Measurements from ENCODE around the gene MAP3K7. TPM values are rescaled to one million over a fixed set of nuclear protein-coding genes. Genes with fewer than 3 reads are reported as not detected.

The MAP3K7 gene
- total RNA-seq, 1 donor from 2014 or later, result 20.7 TPM

DNA sequence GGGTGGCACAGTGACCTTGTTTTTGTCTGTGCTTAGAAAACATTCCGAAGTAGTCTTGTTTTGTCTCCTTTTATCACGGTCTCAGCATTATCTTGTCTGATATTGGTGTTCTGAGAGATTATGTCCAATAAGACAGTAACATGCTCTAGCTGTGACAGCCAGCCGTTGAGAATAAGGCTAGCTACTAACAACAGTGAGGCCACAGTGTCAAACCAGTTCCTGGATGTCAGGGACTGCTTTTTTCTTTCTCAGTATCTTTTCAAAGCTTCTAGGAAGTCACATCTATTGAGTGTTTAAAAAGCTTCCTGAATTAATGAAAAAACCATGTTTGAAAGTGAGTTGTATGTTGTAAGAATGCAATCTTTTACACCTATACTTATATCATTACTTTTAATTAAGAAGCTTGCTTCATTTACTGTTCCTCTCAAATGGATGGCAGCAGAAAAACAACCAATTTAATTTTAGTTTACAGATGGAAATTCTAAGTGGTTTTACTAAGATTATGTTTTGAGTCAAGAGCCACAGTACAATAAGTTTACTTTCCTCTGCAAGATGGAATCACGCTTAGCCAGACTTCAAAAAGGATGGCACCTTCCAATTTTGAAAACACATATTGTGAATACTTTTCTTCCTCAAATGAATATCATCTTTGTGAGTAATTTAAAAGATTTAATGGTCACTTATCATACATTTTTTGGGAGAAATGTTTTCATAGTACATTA is 53.1 kb downstream of the MAP3K7 start:
- no peak for DNase-seq (ENCODE audit: low spot score)

DNA sequence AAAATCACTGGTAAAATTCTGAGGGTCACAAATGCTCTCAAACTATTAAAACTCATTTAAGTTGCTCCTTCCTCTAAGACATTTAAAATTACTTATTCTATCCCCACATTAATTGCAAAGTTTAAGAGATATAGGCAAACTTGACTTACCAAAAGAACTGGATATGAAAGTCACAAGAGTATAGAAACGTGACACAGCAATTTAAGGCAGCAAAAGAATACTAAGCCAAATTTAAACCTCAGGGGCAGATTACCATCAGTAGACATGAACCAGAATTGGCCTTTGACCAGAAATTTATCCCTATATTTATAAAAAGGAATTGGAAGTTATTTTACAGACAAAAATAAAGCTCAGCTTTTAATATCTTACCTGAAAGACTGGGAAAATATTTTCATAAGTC is 56.0 kb downstream of the MAP3K7 start:
- no peak for DNase-seq (ENCODE audit: low spot score)

DNA sequence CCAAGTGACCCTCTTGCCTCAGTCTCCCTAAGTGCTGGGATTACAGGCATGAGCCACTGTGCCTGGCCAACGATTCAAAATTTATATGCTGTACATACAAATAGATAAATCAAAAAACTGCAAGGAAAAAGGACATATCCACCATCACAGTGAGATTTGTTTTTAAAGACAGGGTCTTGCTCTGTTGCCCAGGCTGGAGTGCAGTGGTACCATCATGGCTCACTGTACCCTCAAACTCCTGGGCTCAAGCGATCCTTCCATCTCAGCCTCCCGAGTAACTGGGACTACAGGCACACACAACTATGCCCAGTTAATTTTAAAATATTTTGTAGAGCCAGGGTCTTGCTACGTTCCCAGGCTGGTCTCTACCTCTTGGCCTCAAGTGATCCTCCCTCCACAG is 61.5 kb downstream of the MAP3K7 start:
- DNase-seq (ENCODE audit: low spot score), result no peak

DNA sequence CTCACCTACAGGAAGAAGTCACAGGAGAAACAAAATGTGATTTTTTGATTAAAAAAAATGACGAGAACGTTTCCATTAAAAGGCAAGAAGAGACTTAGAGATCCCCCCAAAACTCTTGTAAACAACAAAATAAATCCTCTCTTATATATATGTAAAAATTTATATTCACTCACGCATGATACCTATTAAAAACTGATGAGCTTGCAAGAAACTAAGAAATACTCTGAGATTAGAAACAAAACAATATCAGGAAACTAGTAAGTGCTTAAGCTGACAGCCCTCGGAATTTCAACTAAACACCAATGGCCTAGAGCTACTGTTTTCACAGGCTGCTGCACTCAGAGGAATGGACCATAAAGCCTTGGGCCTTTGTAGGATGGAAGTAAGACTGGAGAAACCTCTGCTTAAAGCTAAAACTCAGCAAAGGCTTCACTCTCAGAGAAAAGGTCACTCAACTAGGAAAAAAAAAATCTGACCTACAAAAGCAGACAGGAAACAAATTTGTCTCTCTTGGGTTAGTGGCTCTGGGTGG is 63.0 kb downstream of the MAP3K7 start:
- DNase-seq (ENCODE audit: low spot score), result no peak

DNA sequence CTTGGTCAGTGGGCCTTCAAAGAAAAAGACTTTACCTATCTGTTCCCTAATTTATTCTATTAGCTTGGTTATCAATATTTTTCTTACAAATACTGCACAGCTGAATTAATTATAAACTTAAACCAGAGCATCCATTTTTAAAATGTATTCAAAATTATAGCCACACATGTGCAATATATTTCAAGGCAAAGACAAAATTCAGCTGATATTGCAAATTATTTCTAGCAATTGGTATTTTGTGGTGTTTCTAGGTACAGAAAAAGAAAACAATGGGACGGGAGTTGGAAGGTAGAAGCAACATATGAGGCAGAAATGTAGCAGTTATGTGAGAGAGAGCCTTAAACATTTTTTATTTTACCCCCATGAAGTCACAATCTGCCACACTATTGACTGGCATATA is 64.9 kb downstream of the MAP3K7 start:
- no peak for DNase-seq (ENCODE audit: low spot score)

DNA sequence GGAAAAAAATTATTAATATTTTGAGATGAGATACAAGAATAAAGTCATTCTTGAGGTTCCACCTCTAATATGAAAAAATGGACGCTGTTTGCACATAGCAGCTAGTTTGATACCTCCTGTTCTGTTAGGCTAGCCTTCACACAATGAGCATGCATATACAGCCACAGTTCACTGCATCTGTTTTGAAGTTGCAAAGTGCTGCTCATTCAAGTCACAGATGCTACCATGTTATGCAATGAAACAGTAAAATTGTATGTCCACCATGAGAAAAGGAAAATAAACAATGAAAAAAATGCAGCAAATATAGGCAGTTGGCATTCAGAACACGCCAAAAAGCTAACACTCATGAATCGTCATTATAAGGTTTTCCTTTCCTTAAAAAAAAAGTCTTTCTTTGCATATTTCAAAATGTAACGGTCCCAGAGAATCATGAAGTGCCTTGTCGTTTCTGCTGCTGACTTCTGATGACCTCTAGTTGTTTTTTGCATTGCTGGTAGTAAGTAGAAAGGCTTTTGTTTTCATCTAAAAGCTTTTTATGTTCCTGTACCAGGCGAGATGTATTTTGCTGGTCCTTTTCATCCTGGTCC is 70.7 kb downstream of the MAP3K7 start:
- no peak for DNase-seq (ENCODE audit: low spot score)

DNA sequence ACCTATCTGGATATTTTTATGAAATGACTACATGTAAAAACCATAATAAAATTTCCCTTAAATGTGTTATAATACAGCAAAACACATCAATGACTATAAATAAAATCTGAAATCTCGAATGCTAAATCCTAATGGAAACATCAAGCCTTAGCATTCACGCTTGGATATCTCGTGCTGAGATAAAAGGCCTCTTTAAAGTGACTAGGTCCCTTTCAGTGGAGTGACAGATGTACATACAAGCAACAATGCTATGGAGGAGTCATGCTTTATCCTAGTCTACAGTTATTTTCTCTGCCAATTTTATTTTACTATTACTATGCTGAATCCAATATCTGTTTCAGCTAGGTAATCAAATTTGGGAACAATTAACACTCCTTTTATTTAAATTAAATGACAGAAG is 72.4 kb downstream of the MAP3K7 start:
- DNase-seq (ENCODE audit: low spot score), result no peak

DNA sequence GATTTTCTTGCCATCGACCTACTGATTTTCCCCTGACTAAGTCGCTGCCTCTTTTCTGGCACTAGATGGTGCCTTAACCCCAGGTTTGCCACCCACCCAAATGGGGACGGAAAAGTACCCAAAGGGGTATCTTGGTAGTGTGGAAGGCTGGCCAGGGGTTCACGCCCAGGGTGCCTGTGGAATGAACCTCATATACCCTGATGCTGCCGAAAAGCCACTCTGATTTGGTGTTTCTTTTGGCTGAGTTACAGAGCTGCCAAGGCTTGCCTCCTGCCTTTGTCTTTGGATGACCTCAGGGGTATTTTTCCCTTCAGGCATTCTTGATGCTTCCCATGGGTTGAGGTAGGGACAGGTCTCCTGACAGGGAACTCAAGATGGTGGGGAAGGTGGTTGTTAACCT is 78.1 kb downstream of the MAP3K7 start:
- DNase-seq (ENCODE audit: low spot score), result no peak

DNA sequence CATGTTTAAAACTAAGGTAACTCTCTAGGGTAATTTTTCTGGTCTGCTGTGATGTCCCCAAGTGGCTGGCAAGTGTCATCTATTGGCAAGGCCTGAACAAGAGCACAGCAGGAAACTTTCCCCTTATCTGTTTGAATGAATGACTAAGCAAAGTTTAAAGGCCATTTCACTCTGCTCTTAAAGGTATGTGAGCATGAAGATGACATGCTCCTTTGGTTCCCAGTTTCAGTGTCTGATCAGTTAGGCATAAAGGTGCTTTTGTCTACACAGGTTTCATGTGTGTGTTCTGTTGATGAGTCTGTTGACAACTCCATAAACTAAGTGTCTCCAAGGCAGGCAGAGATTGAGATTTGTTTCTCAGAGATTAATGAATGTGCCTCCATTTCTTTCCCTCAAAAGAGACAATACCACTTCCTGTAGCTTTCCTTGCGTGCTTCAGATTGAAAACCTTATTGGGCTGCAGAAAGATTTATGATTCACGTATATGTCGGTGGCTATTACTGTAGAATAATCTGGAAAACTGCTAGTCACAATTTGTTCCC is 83.9 kb downstream of the MAP3K7 start:
- no peak for DNase-seq (ENCODE audit: low spot score)

DNA sequence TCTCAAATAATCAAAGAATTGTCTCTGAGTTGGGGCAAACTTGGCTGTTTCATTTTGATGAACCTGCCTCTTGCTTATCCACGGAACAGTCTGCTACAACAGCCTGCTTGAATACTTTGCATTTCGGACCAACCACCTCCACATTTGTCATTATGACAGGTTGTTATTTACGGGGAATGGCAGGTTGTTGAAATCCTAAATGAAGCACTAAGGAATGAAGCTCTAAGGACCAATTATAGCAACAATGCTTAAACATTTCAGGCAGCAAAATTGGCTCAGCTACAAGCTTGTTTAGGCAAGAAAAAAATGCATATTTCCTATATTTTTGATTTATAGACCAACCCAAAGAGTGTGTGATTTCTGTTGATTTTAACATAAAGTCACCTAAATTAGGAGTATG is 84.5 kb downstream of the MAP3K7 start:
- no peak for DNase-seq (ENCODE audit: low spot score)

DNA sequence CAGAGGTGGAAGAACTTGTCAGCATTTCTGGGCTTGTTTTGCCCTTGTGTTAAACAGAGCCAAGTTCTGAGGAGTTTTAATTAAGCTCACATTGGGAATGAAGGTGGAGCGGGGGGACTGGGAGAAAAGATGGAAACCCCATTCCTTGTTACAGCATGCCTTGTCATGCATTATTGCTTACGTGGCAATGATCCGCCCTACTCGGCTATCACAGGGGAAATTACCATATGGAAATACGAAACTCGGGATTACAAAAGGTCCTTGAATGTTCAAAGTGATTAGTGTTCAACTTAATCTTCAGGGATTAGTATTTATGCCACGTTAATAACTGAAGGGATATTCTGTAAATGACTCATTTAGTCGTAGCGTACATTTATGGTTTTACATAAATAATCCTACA is 86.4 kb downstream of the MAP3K7 start:
- DNase-seq (ENCODE audit: low spot score), result no peak

DNA sequence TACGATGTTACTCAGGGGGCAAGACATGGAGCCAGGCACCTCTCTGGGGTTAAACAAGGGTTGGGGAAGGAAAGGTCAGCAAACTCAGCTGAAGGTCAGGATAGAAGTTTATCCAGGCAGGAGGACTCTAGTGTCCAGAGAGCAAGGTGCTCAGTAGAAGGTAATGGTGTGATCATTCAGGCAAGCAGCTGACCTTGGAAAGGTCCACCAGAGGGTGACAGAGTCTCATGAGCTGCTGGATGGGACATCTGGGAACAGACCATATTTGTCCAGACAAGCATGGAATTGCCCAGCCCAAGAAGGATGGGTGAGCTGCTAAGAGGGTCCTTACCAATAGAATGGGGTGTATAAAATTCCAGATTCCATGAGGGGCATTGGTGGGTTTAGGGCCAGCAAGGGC is 89.5 kb downstream of the MAP3K7 start:
- no peak for DNase-seq (ENCODE audit: low spot score)

DNA sequence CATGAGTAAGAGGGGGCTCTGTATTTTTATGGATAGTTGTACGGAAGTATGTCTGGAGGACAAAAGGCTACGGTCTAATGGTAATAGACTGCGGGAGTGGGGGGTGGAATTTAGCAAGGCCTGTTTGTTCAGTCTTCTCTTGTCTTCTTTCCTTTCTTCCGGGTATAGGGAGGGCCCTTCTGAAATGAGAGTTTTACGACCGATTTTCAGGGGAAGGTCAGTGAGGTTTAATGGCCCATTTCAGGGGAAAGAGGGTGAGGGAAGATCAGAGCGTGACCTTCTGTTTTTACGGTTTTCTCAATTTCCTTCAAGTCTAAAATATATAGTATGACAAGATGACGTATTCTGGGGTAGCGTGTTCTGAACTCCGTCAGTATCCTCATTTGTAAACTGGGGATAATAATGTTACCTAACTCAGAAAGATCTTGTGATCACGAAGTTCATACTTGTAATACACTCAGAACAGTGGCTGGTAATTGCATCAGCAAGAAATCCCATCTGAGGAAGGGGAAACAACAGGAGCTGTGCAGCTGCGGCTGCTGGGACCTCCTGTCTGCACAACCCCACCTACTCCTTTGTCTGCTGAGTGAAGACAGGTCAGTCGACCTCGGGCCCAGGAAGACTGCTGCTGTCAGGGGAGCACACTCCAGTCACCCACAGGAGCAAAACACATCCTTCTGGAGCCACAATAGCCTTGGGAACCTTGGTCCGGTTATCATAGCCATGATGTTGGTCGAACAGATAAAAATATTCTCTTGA is 90.4 kb downstream of the MAP3K7 start:
- DNase-seq (ENCODE audit: low spot score), result no peak

DNA sequence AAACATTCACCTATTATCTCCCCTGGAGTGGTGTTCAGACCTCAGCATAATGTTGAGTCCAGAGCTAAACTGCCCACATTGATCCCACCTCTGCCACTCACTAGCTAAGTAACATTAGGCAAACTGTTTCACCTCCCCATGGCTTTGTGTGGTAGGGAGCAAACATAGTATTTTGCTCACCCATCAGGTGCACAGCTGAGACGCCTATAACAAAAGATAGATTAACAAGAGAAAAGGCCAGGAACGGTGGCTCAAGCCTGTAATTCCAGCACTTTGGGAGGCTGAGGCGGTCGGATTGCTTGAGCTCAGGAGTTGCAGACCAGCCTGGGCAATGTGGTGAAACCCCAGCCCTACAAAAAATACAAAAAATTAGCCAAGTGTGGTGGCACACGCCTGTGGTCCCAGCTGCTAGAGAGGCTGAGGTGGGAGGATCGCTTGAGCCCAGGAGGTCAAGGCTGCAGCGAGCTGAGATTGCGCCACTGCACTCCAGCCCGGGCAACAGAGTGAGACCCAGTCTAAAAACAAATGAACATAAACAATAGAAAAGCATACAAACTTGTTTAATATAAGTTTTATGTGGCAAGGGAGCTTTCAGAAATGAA is 91.6 kb downstream of the MAP3K7 start:
- DNase-seq (ENCODE audit: low spot score), result no peak

DNA sequence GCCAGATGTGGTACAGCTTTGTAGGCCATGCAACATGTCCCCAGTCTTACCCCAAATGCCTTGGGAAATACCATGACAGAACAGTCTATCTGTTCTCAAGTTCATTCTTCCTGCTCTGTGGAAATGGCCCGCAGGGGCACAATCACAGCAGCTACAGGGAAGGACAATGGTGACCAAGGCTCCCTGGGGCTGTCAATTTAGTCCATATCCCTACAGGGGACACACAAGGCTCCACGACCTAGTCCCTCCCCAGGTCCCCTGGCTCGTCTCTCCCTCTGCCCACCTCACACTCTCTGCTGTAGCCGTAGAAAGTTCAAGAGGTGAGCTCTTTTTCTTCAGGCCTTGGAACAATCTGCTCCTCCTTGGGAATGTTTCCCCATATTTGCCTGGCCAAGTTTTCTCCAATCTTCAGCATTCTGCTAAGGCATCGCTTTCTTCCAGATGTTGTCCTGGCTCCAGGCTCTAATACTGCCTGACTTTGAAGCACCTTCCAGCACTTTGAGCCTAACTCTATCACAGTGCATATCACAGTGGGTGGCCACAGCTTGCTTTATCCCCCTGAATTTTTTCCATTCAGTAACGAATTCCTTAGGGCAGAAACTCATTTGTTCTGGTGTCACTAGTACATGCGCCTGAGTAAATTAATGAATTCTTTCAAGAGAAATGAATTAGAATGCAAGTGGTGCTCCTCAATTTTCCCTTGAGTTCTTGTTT is 92.6 kb downstream of the MAP3K7 start:
- no peak for DNase-seq (ENCODE audit: low spot score)

DNA sequence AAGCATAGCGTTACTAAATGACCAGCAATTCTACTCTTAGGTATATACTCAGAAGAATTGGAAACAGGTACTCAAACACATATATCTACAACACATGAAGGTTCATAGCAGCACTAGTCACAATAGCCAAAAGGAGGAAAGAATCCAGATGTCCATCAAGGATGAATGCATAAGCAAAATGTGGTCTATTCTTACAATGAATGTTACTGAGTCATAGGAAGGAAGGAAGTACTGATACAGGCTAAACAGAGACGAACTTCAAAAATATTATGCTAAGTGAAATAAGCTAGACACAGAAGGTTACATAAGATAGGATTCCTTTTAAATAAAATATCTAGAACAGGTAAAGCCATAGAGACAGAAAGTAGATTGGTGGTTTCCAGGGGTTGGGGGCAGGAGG is 93.5 kb downstream of the MAP3K7 start:
- DNase-seq (ENCODE audit: low spot score), result no peak

DNA sequence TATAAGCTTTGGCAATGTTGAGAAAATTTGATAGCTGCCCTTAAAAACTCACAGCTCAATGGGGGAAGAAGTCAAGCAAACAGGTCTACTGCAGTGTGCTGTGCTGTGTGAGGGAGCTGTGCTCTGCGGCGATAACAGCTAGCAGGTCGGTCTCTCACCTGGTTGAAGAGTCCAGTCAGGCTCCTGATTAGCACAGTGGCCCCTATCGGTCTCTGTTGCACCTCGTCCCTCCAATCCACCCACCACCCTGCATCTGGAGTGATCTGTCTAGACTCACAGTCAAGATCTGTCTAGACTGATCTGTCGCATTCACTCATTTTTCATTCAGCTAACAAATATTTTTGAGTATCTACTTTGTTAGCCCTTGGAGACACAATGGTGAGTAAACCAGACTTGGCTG is 94.1 kb downstream of the MAP3K7 start:
- DNase-seq (ENCODE audit: low spot score), result no peak

DNA sequence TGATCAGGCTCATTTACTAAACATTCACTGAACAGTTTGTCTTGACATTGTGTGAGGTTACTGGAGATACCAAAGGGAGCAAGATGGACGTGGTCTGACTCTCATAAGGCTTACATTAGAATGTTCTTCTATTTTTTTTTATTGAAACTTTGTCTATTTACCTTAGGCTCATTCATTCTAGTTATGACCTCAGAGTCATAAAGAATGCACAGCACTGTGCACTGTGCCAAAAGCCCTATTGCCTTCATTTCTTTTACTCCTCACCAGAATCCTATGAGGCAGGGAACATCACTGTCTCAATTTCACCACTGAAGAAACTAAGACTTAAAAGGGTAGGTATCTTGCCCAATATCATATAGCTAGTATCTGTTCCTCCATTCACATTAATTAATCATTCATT is 94.5 kb downstream of the MAP3K7 start:
- DNase-seq (ENCODE audit: low spot score), result no peak

DNA sequence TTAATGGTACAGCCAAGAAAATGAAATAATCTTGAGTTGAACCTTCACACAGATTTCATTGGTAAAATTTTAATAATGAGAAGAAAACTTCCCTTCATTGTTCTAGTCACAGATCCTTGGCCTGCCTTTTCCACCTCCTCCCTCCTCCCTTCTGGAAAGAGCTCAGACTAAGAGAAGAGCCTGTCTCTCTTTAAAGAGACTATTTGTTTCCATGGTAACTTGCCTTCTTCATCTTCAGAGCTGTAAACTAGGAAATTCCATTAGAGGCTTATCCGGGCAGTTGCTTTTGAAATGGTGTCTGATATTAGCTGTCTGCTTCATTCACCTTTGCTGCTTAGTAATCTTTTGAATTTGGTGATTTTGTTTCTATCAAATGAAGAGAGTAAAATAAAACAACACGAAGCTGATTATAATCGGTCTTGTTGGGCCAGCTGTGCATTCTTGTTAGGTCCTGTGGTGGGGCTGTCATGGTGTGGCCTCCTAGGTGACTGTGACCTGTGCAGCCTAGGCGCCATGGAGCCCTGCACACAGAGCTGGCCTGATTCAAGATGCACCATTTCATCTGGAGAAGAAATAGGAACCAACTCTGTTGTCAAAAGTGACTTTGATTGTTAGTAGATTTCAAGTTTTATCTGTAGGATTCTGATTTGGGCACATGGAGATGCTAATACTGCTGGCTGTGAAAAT is 96.7 kb downstream of the MAP3K7 start:
- no peak for DNase-seq (ENCODE audit: low spot score)

DNA sequence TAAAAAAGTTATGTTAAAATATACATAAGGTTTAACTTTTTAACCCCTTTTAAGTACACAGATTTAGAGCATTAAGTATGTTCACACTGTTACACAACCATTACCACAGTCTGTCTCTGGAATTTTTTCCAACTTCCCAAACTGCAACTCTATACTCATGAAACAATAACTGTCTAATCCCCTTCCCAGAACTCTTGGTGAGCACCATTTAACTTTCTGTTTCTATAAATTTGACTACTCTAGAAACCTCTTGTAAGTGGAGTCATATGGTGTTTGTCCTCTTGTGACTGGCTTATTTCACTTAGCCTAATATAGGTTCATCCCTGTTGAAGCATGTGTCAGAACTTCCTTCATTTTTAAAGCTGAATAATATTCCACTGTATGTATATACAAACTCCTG is 98.1 kb downstream of the MAP3K7 start:
- DNase-seq (ENCODE audit: low spot score), result no peak
